ENCODE data around the gene EIF3A.
A peak's percentile ranks its signal among the peaks of the same experiment; 100 is the strongest.

EIF3A gene

GRCh38 chr10:119079599-119080520 is 757 bp downstream of the EIF3A start:
- Histone ChIP-seq H3K4me1 (peaks cover 0 to 46% (median 18%) of the 10 kb centered on the region in 4 donors), H3K36me3 (no peaks in the 10 kb centered on the region), H3K4me3 (peak overlapping the region; percentile 80 to 92), H3K9me3 (no peaks in the 10 kb centered on the region), H3K27me3 (no peaks in the 10 kb centered on the region), H3K27ac (peak overlapping the region; percentile 97 to 99)
- intact Hi-C loops (cut with DNase I; ENCODE audit: low total_unique reads): no loop called here
- DNase-seq: peak; percentile 65 to 85
- TF ChIP-seq CTCF (IDR thresholded peaks at IDR 0.05): no peak

- H3K27ac ChIP-seq: peak overlapping the region in 1 of 2 donors; percentile 97
- TF ChIP-seq CTCF (IDR thresholded peaks at IDR 0.05): no peak
- H3K27me3 ChIP-seq: no peaks in the 10 kb centered on the region
- no peaks in the 10 kb centered on the region for H3K9me3 ChIP-seq
- peaks cover 0 to 53% (median 18%) of the 10 kb centered on the region in 4 donors for H3K4me1 ChIP-seq
- H3K4me3 ChIP-seq: peak overlapping the region; percentile 80 to 92
- H3K36me3 ChIP-seq: no peaks in the 10 kb centered on the region
- DNase-seq: no peak
- intact Hi-C loops (cut with DNase I; ENCODE audit: low total_unique reads): no loop called here
These were observed 2.0 kb downstream of the EIF3A start for GRCh38 chr10:119078422-119079179.

- peaks cover 38 to 41% (median 39%) of the 10 kb centered on the region in 3 donors for H3K36me3 ChIP-seq
- intact Hi-C loops (cut with DNase I; ENCODE audit: low total_unique reads): no loop called here
- no peak for DNase-seq
- H3K27me3 ChIP-seq: no peaks in the 10 kb centered on the region
- H3K4me3 ChIP-seq: no peak overlapping the region
- H3K9me3 ChIP-seq: no peaks in the 10 kb centered on the region
- H3K4me1 ChIP-seq: peaks cover 0 to 49% (median 13%) of the 10 kb centered on the region in 4 donors
- H3K27ac ChIP-seq: peak overlapping the region in 1 of 2 donors; percentile 18
- TF ChIP-seq CTCF (IDR thresholded peaks at IDR 0.05): no peak
These were observed 7.0 kb downstream of the EIF3A start for GRCh38 chr10:119073584-119073983.

GRCh38 chr10:119070395-119071165 is 10.0 kb downstream of the EIF3A start:
- no peak overlapping the region for H3K4me3 ChIP-seq
- intact Hi-C loops (cut with DNase I; ENCODE audit: low total_unique reads): no loop called here
- H3K27me3 ChIP-seq: no peaks in the 10 kb centered on the region
- no peak for TF ChIP-seq CTCF (IDR thresholded peaks at IDR 0.05)
- no peak for DNase-seq
- peaks cover 0 to 22% (median 2%) of the 10 kb centered on the region in 4 donors for H3K4me1 ChIP-seq
- peaks cover 66 to 71% (median 67%) of the 10 kb centered on the region in 3 donors for H3K36me3 ChIP-seq
- H3K9me3 ChIP-seq: no peaks in the 10 kb centered on the region
- no peak overlapping the region for H3K27ac ChIP-seq

GRCh38 chr10:119061926-119062325 is 18.7 kb downstream of the EIF3A start:
- DNase-seq: no peak
- no peaks in the 10 kb centered on the region for H3K27me3 ChIP-seq
- no peaks in the 10 kb centered on the region for H3K9me3 ChIP-seq
- no peak overlapping the region for H3K4me3 ChIP-seq
- intact Hi-C loops (cut with DNase I; ENCODE audit: low total_unique reads): no loop called here
- TF ChIP-seq CTCF (IDR thresholded peaks at IDR 0.05): no peak
- no peak overlapping the region for H3K27ac ChIP-seq
- no peaks in the 10 kb centered on the region for H3K4me1 ChIP-seq
- H3K36me3 ChIP-seq: peaks cover 68 to 89% (median 87%) of the 10 kb centered on the region in 3 donors

Data from tibial artery (tissue), 4 donors.